Limb (tissue), 2 donors: Measurements from ENCODE around the gene FAM131C.
"Not testable (repeated sequence)": the region's sequence is repeated elsewhere in the genome, so short reads cannot be mapped to it uniquely, and the experiment has no call there.

ENCODE experiments used
- DNase-seq, 2 donors: peaks; one replicate each; pipeline ENCODE4 v3.0.0-alpha.2; 2016; ENCODE audit errors: extremely low spot score in 2 of 2

FAM131C gene

DNA sequence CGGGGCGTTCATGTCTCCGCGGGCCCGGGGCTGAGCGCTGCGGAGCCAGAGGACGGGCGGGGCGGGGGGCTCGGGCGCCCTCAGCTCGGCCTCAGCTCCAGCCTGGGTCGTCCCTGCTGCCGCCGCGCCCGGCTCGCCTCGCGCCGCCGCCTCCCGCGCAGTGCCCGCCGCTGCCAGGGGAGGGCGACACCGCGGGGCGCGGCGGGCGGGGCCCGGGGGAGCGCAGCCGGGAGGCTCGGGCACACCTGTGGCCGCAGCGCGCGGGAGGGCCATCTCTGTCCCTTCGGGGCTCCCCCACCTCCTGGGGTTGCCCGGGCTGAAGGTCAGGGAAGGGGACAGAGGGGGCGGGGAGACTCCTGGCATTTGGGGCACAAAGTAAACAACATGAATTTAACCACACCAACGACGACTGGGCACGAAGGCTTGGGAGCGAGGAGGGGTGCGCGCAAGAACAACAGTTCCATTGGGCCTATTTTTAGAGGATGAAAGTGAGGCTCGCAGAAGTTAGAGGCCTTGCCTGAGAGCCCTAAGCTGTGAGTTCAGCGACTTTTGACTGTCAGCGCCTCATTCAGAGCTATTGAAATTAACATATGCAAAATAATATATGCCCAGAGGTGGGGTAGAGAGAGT lies at the start of gene FAM131C:
Gene FAM131C, minus strand, starts transcription at position 162 of the 630 bp plus-strand sequence. CDS start 209 bp downstream, outside the sequence.
- DNase-seq: peak in 1 of 2 donors; percentile 58

DNA sequence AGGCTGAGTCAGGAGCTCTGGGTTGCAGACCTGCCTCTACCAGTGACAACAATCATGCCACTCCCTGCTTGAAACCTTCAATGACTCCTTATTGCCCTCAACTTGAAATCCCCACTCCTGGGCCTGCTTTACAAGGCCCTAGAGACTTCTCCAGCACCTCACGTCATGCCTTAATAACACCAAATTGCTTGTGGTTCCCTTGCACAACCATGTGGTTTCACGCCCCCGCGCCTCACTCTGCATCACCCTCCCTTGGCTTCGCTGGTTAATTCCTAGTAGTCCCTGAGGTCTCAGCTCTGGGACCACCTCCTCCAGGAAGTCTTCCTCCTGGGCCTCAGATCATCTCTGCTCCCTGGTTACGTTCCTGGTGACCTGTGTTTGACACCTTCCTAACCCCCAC lies 49.5 kb upstream of the FAM131C start:
- no peak for DNase-seq

DNA sequence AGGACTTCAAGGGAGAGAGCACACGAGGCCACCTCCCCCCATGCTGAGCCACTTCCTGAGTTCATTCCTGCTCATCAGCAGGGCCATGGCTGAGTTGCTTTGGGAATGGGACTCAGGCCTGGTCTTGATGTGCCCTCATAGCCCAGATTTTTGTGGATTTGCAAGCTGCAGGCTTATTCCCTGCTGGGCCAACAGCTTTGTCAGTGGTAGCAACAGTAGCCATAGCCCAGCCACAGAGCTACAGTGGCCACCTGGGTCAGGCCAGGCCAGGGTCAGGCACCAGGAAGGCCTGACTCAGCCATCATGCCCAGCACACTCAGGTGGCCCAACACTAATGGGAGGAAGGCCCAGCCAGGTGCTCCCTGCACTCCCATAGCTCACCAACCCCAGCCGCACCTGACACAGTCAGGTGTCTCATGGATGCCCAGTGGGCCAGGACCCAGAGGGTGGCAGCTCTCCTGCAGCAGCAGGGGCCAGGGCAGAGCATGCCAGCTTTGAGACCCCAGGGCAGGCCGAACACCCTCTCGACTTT lies 49.0 kb upstream of the FAM131C start:
- no peak for DNase-seq

- no peak for DNase-seq
These were observed 47.5 kb upstream of the FAM131C start for GRCh38 chr1:16120940-16121410.

DNA sequence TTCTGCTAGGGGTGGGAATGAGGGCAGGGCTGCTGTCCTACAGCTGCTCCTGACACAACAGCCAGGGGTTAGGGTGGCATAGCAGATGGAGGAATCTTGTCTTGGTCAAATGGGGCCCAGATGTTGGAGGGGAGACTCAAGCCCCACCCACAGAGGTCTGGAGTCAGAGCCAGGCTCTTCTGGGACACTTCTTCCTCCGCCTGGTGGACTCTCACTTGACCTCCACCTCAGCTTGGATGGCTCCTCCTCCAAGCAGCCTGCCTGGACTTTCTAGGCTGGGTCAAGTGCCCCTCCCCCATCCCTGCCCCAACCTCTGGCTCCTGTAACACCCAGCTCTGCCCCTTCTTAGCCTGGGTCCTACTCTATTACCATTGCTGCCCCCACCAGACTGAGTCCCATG lies 47.0 kb upstream of the FAM131C start:
- DNase-seq: no peak

- DNase-seq: no peak
These were observed 46.5 kb upstream of the FAM131C start for GRCh38 chr1:16119926-16120325.

DNA sequence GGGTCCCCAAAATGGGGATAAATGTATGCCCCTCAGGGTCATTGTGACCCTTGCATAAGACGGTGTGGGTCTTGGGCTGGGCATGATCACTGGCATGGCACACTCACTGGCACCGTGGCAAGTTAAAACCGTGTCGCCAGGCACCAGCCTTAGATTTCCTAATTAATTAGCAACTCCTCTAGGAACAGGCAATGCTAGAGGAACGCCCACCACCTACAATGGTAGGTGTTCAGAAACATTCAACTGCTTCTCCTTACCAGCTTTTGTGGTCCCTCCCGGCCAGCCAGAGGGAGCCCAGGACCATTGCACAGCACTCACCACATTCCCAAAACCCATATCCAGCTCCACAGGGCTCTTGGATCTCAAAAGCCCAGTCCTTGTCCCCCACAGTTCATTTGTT lies 46.1 kb upstream of the FAM131C start:
- DNase-seq: no peak

- no peak for DNase-seq
These were observed 45.3 kb upstream of the FAM131C start for GRCh38 chr1:16118706-16119105.

DNA sequence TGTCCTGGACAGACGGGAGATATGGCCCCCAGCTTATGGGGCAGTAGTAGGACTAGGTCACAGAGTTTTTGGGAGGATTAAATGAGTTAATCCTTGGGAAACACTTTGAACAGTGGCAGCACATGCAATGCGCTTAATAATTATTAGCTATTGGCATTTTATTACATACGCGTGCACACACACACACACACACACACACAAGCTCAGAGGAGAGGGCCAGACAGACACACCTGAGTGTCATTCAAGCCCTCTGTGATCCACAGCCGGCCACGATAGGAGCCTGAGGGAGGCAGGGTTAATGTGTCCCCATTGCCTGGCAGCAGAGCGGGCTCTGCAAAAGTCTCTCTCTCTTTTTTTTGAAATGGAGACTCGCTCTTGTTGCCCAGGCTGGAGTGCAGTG lies 44.5 kb upstream of the FAM131C start:
- DNase-seq: no peak

DNA sequence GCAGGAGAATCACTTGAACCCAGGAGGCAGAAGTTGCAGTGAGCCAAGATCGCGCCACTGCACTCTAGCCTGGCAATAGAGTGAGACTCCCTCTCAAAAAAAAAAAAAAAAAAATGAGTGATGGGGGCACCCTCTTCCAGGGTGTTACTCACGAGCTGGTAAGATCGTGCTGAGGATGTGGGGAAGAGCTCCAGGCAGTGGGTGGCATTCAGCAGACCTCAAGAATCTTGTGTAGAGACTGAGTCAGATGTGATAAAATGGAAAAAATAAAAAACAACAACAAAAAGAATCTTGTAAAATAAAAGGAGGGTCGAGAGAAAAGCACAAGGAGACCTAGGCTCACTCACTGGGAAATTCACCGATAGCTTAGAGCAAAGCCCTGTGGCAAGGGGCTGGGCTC lies 43.9 kb upstream of the FAM131C start:
- no peak for DNase-seq

DNA sequence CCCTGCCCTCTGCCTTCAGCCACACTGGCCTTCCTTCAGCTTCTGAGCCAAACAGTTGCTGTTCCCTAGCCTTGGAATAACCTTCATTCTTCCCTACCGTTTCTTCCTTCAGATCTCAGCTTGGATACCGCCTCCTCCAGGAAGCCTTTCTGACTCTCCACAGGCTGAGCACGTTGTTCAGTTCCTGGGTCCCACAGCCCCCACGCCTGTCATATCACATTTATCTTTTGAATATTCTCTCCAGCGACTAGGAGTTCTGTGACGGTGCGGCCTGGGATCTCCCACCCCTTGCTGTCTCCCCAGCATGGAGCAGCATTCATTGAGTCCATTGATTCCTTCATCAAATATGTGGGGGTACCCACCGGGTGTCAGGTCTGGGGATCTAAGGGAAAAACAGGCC lies 43.2 kb upstream of the FAM131C start:
- DNase-seq: no peak

DNA sequence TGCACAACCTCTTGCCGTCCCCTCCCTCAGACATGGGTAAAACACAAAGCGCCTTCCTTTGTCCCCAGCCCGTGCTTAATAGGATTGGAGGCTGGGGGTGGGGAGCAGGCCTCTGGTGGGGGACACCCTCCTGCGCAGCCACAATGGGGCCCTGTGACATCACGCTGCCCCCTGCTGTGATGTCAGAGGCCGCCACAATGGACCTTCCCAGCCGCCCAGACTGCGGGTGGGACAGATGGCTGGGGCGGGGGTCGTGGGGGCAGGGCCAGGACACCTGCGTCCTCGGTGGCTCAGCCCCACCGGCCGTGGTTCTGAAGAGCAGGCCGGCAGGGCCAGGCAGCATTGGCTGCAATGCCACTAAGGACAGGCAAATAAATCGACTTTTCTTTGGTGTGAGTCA lies 42.6 kb upstream of the FAM131C start:
- DNase-seq: no peak

DNA sequence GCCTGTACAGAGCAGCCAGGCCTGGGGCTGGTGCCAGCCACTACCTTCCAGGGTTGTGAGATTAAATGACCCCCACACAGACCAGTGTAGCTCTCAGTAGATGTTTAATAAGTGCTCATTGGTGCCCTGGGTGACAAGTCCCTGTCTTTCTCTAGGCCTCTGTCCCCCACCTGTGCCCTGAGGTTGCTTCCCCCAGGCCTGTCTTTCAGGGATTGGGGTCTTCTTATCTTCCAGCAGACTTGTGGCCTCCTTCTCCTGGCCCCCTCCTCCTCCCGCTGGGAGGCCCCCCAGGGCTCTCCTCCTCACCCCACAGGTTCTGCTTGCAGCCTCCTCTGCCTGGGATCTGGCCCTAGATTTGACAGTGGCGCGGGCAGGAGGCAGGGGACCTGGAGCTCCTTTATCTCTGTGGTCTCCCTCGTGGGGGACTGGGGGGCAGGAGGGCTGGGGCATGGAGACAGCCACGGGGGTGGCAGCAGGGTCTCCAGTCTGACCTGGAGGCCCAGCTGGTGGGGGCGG lies 42.1 kb upstream of the FAM131C start:
- DNase-seq: no peak

GRCh38 chr1:16114527-16115467 lies 41.3 kb upstream of the FAM131C start:
- DNase-seq: peak in 1 of 2 donors; percentile 58

GRCh38 chr1:16112596-16113555 lies 39.4 kb upstream of the FAM131C start:
- no peak for DNase-seq

DNA sequence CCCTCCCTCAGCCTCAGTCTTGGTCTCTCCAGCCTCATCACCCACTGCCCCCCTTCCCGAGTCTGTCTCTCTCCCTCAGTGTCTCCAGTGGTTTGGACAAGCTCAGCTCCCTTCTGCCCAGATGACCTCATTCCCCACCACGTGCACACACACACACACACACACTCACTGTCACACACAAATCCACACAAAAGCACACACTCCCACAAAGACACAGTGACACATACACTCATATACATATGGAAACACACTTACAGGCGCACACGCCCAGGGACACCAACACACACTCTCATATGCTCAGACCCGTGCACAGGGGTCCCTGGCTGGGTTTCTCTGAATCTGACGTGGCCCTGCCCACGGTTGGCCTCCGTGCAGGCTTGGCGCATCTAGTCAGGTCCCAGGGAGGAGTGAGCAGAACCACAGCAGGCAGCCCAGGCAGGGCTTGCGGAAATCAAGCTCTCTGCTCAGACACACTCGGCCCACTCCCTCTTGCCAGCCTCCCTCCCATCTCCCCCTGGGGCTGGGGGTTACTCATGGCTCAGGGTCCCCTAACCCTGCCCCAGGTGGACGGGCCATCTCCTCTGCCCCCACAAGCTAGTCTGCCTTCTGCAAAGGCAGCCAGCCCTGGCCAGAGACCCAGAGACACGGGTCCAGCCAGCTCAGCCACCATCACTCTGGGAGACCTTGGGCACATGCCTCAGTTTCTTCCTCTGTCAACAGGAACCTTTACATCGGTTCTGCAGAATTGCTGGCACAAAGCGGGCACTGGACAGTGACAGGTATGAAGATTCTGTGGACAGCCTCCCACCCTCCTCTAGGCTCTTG lies 38.5 kb upstream of the FAM131C start:
- peak; percentile 44 to 64 for DNase-seq

- DNase-seq: no peak
These were observed 37.4 kb upstream of the FAM131C start for GRCh38 chr1:16110884-16111283.

GRCh38 chr1:16110456-16110855 lies 37.0 kb upstream of the FAM131C start:
- no peak for DNase-seq

DNA sequence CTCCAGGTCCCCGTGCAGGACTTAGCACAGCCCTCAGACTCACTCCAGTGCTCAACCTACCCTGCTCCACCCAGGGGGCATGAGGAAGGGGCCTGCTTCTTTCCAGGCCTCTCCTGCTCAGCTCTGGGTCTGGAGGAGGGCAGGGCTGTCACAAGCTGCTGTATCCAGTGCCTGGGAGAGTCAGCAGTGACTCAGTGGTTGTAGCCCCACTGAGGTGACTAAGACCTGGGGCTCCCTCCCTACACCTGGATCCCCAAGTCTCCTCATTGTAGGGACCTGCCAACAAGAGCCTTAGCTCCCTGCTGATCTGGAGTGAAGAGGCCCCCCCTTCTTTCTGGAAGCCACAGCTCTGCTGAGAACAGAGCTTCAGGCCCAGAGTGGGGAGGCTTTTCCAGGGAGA lies 36.1 kb upstream of the FAM131C start:
- no peak for DNase-seq

GRCh38 chr1:16107039-16107438 lies 33.6 kb upstream of the FAM131C start:
- DNase-seq: not testable (repeated sequence)
